Peyer's patch (tissue), 4 donors: Measurements from ENCODE around the gene LILRA2. TPM values are rescaled to one million over a fixed set of nuclear protein-coding genes. Genes with fewer than 3 reads are reported as not detected.
"Not testable (repeated sequence)": the region's sequence is repeated elsewhere in the genome, so short reads cannot be mapped to it uniquely, and the experiment has no call there.

Source experiments
- DNase-seq, 3 donors: peaks; one replicate each; pipeline ENCODE4 v3.0.0-alpha.2; 2017 to 2019
- H3K27ac ChIP-seq, 4 donors: fragments of 200-600 bp; sonication (generic); one replicate each; pipeline ENCODE4 v1.5.1; 2016 to 2019
- H3K27me3 ChIP-seq, 2 donors: fragments of 200-600 bp; sonication (generic); one replicate each; pipeline ENCODE4 v1.5.1; 2019
- H3K36me3 ChIP-seq, 3 donors: fragments of 200-600 bp; sonication (generic); one replicate each; pipeline ENCODE4 v1.5.1; 2016 to 2019
- H3K4me1 ChIP-seq, 4 donors: fragments of 200-600 bp; sonication (generic); one replicate each; pipeline ENCODE4 v1.5.1; 2016 to 2019
- H3K4me3 ChIP-seq, 4 donors: fragments of 200-600 bp; sonication (generic); 1 replicate in 3 of 4; 2 replicates in 1 of 4; pipeline ENCODE4 v1.5.1; 2016 to 2019; ENCODE audit warnings: mild to moderate bottlenecking in 1 of 4
- H3K9me3 ChIP-seq, 4 donors: fragments of 200-600 bp; sonication (generic); one replicate each; pipeline ENCODE4 v1.5.1; 2016 to 2019; ENCODE audit warnings: mild to moderate bottlenecking in 1 of 4
- POLR2A ChIP-seq, 2 donors: fragments of 450-650 bp; IDR thresholded peaks; one replicate each; pipeline ENCODE4 v1.5.1; 2017; ENCODE audit warnings: antibody characterized with exemption in 2 of 2, mild to moderate bottlenecking in 2 of 2, moderate library complexity in 2 of 2
- total RNA-seq, 4 donors: library from RNA; depleted of rRNA; stranded (reverse); fragments of >200 nt; gene quantifications; one replicate each; pipeline ENCODE4 v1.1.0, GENCODE V29; 2016
- TF ChIP-seq, protein P1 (sequence below), 6 experiments: fragments of 450-650 bp in 4 of 6; fragments of 200-600 bp in 2 of 6; sonication (generic) in 1 of 6; IDR thresholded peaks; one replicate each; pipeline ENCODE4 v1.5.1; 2017 to 2019; ENCODE audit warnings: antibody characterized with exemption in 6 of 6, mild to moderate bottlenecking in 3 of 6, moderate library complexity in 1 of 6

LILRA2 gene
- total RNA-seq, 4 donors from 2014 or later = 0.80 to 1.7 TPM; not detected in 2

DNA sequence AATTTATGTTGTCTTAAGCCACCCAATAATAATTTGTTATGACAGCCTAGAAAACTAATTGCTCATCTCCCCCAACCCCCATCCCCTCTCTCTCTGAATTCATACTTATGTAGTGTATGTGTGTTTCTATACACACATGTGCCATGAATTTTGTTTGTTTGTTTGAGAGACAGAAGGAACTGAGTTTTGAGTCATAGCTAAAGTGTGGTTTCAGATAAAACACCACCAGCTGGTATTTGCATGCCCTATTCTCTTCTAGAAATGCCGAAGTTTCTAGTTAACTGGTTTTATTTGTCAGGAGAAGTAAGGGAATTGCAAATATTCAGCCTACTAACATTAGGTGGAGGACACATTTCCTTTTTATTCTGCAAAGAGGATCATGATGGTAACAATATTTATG lies 17.4 kb upstream of the LILRA2 start:
- H3K27ac ChIP-seq = no peak overlapping the region
- peaks cover 0 to 3% (median 0%) of the 10 kb centered on the region in 4 donors for H3K9me3 ChIP-seq
- H3K4me1 ChIP-seq = no peaks in the 10 kb centered on the region
- H3K27me3 ChIP-seq = no peaks in the 10 kb centered on the region
- TF ChIP-seq, protein P1, sequence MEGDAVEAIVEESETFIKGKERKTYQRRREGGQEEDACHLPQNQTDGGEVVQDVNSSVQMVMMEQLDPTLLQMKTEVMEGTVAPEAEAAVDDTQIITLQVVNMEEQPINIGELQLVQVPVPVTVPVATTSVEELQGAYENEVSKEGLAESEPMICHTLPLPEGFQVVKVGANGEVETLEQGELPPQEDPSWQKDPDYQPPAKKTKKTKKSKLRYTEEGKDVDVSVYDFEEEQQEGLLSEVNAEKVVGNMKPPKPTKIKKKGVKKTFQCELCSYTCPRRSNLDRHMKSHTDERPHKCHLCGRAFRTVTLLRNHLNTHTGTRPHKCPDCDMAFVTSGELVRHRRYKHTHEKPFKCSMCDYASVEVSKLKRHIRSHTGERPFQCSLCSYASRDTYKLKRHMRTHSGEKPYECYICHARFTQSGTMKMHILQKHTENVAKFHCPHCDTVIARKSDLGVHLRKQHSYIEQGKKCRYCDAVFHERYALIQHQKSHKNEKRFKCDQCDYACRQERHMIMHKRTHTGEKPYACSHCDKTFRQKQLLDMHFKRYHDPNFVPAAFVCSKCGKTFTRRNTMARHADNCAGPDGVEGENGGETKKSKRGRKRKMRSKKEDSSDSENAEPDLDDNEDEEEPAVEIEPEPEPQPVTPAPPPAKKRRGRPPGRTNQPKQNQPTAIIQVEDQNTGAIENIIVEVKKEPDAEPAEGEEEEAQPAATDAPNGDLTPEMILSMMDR (IDR thresholded peaks at IDR 0.05) = no peak
- TF ChIP-seq POLR2A (IDR thresholded peaks at IDR 0.05) = no peak
- no peak for DNase-seq
- no peaks in the 10 kb centered on the region for H3K36me3 ChIP-seq
- H3K4me3 ChIP-seq = no peak overlapping the region

DNA sequence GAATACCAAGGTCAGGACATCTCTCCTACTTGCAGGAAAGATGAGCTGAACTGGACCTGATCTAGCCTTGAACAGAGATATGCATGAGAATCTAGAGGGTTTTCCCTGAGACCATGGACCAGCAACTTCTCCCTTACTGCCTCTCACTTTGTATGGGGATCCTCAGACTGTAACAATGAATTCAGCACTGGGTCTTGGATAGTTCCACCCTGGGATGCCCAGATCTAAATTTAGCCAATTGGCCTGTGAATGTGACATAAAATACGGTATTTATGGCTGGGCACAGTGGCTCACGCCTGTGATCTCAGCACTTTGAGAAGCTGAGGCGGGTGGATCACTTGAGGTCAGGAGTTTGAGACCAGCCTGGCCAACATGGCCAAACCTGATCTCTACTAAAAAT lies 15.3 kb upstream of the LILRA2 start:
- no peaks in the 10 kb centered on the region for H3K27me3 ChIP-seq
- H3K4me3 ChIP-seq = no peak overlapping the region
- H3K9me3 ChIP-seq = no peaks in the 10 kb centered on the region
- H3K4me1 ChIP-seq = no peaks in the 10 kb centered on the region
- H3K27ac ChIP-seq = no peak overlapping the region
- H3K36me3 ChIP-seq = no peaks in the 10 kb centered on the region
- no peak for TF ChIP-seq POLR2A (IDR thresholded peaks at IDR 0.05)
- TF ChIP-seq, protein P1 (IDR thresholded peaks at IDR 0.05) = no peak
- DNase-seq = no peak

DNA sequence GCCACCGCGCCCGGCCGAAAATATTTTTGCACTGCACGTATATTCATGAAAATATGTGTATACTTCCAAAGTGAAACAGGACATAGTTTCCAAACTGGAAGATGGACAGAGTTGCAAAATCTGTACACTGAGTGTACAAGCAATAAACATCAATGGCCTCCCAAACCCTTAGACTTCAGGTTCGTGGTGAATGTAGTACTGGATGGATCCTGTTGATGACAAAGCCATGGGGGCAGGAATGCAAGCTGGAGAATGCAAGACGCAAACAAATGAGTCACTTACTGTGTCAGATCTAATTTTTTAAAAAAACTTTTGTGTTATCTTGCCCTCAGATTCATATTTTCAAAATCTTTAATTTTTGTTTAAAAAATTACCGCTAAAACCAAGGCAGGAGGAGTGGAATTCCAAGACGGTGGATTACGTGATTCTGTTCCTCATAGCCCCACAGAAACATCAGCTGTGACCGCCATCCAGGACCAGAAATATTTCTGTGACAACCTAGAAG lies 12.7 kb upstream of the LILRA2 start:
- no peaks in the 10 kb centered on the region for H3K27me3 ChIP-seq
- no peak for TF ChIP-seq POLR2A (IDR thresholded peaks at IDR 0.05)
- TF ChIP-seq, protein P1 (IDR thresholded peaks at IDR 0.05) = no peak
- no peak overlapping the region for H3K27ac ChIP-seq
- no peak for DNase-seq
- no peaks in the 10 kb centered on the region for H3K4me1 ChIP-seq
- H3K36me3 ChIP-seq = no peaks in the 10 kb centered on the region
- H3K4me3 ChIP-seq = no peak overlapping the region
- no peaks in the 10 kb centered on the region for H3K9me3 ChIP-seq

DNA sequence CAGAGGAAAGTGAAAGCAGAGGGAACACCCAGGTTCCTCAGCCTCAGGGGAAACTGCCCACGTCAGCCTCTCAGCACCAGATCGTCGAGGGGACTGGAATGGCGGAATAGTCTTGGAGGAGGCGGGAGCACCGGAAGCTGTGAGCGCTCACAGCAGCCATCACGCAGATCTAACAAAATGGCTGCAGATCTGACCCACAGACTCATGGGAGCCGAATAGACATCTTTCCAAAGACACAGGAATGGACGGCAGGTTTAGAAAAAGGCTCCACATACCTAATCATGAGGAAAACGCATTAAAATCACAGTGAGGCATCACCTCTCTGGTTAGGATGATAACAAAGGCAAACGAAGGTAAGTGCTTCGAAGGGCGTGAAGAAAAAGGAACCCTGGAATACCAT lies 11.8 kb upstream of the LILRA2 start:
- H3K36me3 ChIP-seq = no peaks in the 10 kb centered on the region
- TF ChIP-seq, protein P1 (IDR thresholded peaks at IDR 0.05) = no peak
- TF ChIP-seq POLR2A (IDR thresholded peaks at IDR 0.05) = no peak
- H3K4me3 ChIP-seq = no peak overlapping the region
- H3K4me1 ChIP-seq = no peaks in the 10 kb centered on the region
- DNase-seq = no peak
- no peak overlapping the region for H3K27ac ChIP-seq
- H3K27me3 ChIP-seq = no peaks in the 10 kb centered on the region
- no peaks in the 10 kb centered on the region for H3K9me3 ChIP-seq

DNA sequence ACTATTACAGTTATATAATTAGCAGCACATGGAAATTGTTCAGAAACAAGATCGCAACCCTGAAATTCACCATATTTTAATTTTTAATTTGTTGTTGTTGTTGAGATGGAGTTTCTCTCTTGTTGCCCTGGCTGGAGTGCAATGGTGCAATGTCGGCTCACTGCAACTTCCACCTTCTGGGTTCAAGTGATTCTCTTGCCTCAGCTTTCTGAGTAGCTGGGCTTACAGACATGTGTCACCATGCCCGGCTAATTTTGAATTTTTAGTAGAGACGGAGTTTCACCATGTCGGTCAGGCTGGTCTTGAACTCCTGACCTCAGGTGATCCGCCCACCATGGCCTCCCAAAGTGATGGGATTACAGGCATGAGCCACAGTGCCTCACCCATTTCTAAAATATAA lies 10.4 kb upstream of the LILRA2 start:
- H3K27me3 ChIP-seq, H3K9me3 ChIP-seq, DNase-seq, H3K4me1 ChIP-seq, H3K4me3 ChIP-seq, H3K27ac ChIP-seq, H3K36me3 ChIP-seq: not testable (repeated sequence)

DNA sequence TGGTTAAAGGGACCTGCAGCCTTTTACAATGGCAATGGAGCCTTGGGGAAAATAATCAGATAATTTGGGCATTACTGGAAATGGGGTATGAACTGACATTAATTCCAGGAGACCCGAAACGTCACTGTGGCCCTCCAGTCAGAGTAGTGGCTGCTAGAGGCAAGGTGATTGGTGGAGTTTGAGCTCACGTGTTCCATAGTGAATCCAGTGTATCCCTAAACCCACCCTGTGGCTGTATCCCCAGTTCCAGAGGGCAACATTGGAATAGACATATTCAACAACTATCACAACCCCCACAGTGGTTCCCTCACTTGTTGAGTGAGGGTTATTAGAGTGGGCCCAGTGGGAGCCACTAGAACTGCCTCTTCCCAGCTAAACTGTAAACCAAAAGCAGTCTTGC lies 3.3 kb upstream of the LILRA2 start:
- Histone ChIP-seq H3K27me3 (no peaks in the 10 kb centered on the region), H3K4me3 (no peak overlapping the region), H3K36me3 (no peaks in the 10 kb centered on the region), H3K27ac (no peak overlapping the region), H3K9me3 (no peaks in the 10 kb centered on the region), H3K4me1 (no peaks in the 10 kb centered on the region)
- no peak for TF ChIP-seq POLR2A (IDR thresholded peaks at IDR 0.05)
- TF ChIP-seq, protein P1 (IDR thresholded peaks at IDR 0.05) = no peak
- no peak for DNase-seq

DNA sequence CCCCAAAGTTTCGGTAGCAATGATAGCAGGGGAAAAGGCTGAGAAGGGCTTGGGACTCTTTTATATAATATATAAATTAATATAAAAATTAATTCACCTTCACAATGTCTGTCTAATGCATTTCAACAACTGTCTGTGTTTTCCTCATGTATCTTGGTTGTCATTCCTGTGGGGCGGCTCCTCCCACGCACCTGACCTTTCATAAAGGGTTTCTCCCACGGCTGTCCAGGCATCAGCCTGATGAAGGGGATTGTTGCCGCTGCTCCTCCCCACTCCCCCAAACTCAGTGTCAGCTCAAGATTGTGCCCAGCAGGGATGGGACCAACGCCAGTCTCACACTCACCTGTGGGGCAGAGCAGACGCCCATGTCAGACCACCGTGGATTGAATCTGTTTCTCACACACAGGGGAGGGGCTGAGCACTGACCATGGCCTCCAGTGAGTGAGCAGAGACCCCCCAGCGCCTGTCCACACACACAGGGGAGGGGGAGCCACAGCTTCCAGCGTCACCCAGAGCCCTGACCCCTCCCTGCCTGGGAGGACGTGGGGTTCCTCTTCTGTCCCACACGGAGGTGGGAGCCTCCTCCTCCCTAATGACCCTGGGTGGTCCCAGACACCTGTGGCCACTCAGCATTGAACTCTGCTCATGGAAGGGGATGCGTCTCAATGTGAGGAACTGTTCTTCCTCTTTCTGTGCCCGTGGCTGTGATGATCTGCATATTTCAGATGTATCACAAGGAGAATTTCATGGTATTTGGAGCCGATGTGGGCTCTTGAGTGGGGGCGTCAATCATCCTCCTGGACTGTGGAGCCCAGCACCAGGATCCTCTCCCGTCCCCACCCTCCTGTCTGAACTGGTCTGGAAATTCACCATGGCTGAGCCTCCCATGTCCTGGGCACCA lies 1.6 kb upstream of the LILRA2 start:
- not testable (repeated sequence) for H3K36me3 ChIP-seq, H3K9me3 ChIP-seq, DNase-seq, H3K4me1 ChIP-seq, H3K27ac ChIP-seq, H3K4me3 ChIP-seq, H3K27me3 ChIP-seq
